Measurements from ENCODE around the gene APP. TPM values are rescaled to one million over a fixed set of nuclear protein-coding genes. Genes with fewer than 3 reads are reported as not detected.

APP gene
- total RNA-seq, 4 donors from 2014 or later = 197 to 380 (median 296) TPM

- DNase-seq (ENCODE audit: low spot score) (no peak), ATAC-seq (ENCODE audit: low FRiP score) (no peak)
- no peak for TF ChIP-seq CTCF (IDR thresholded peaks at IDR 0.05)
These were observed 265.4 kb downstream of the APP start for GRCh38 chr21:25905126-25905525.

- no peak for TF ChIP-seq CTCF (IDR thresholded peaks at IDR 0.05)
- ATAC-seq (ENCODE audit: low FRiP score) (no peak), DNase-seq (ENCODE audit: low spot score) (no peak)
These were observed 266.4 kb downstream of the APP start for GRCh38 chr21:25904044-25904695.

- TF ChIP-seq CTCF (IDR thresholded peaks at IDR 0.05) = no peak
- peak; percentile 51 for ATAC-seq (ENCODE audit: low FRiP score)
- no peak for DNase-seq (ENCODE audit: low spot score)
These were observed 267.0 kb downstream of the APP start for GRCh38 chr21:25903607-25904006.

- ATAC-seq (ENCODE audit: low FRiP score) (no peak), DNase-seq (ENCODE audit: low spot score) (no peak)
- no peak for TF ChIP-seq CTCF (IDR thresholded peaks at IDR 0.05)
These were observed 269.1 kb downstream of the APP start for GRCh38 chr21:25901330-25901979.

GRCh38 chr21:25898671-25899070 lies 271.9 kb downstream of the APP start:
- no peak for TF ChIP-seq CTCF (IDR thresholded peaks at IDR 0.05)
- DNase-seq (ENCODE audit: low spot score) = no peak
- ATAC-seq (ENCODE audit: low FRiP score) = no peak

- ATAC-seq (ENCODE audit: low FRiP score) (no peak), DNase-seq (ENCODE audit: low spot score) (no peak)
- no peak for TF ChIP-seq CTCF (IDR thresholded peaks at IDR 0.05)
These were observed 273.2 kb downstream of the APP start for GRCh38 chr21:25897383-25897782.

GRCh38 chr21:25896501-25897056 lies 274.0 kb downstream of the APP start:
- ATAC-seq (ENCODE audit: low FRiP score) (no peak), DNase-seq (ENCODE audit: low spot score) (no peak)
- TF ChIP-seq CTCF (IDR thresholded peaks at IDR 0.05) = no peak

All from omental fat pad (tissue), 4 donors.